WTC11 (cell line): Measurements from ENCODE around the gene ECSCR. TPM values are rescaled to one million over a fixed set of nuclear protein-coding genes. Genes with fewer than 3 reads are reported as not detected.

ENCODE experiments used
- ATAC-seq: fragments of 200-7000 bp; cut with Tn5 transposase; 2 replicates; pipeline ENCODE4 v1.10.0; 2021; ENCODE audit warnings: mild to moderate bottlenecking, moderate library complexity
- CTCF ChIA-PET: fragments of 300-600 bp; sonication (Branson Sonifier 250); formaldehyde crosslinking; loops from one replicate; lab custom pipeline; 2021; ENCODE audit warnings: antibody characterized with exemption; lab: Charles Lee
- POLR2A ChIA-PET: fragments of 350-600 bp; sonication (Branson Sonifier 250); formaldehyde crosslinking; loops from one replicate; lab custom pipeline; 2021; ENCODE audit warnings: antibody characterized with exemption; lab: Charles Lee
- DNase-seq: peaks from one replicate; pipeline ENCODE4 v3.0.0; 2021; ENCODE audit warnings: low spot score
- H3K27ac Mint-ChIP-seq: 2 replicates; pipeline ENCODE4 v1.8.0; 2021; ENCODE audit warnings: mixed read lengths
- H3K27me3 Mint-ChIP-seq: 2 replicates; pipeline ENCODE4 v1.8.0; 2021; ENCODE audit warnings: low read depth, mild to moderate bottlenecking, moderate library complexity, mixed read lengths
- H3K36me3 Mint-ChIP-seq: 2 replicates; pipeline ENCODE4 v1.8.0; 2021; ENCODE audit warnings: mixed read lengths
- H3K4me1 Mint-ChIP-seq: 2 replicates; pipeline ENCODE4 v1.8.0; 2022; ENCODE audit warnings: mixed read lengths
- H3K4me3 Mint-ChIP-seq: 2 replicates; pipeline ENCODE4 v1.8.0; 2021; ENCODE audit warnings: mild to moderate bottlenecking, moderate library complexity, mixed read lengths
- H3K9me3 Mint-ChIP-seq: 2 replicates; pipeline ENCODE4 v1.8.0; 2021; ENCODE audit warnings: mixed read lengths
- ELF4 ChIP-seq: sonication (generic); formaldehyde crosslinking; IDR thresholded peaks from 2 replicates; pipeline ENCODE4 v1.8.1; 2022; ENCODE audit warnings: low read depth, mild to moderate bottlenecking, moderate library complexity, missing genetic modification reagents
- FOXK1 ChIP-seq: sonication (generic); formaldehyde crosslinking; IDR thresholded peaks from 2 replicates; pipeline ENCODE4 v1.8.0; 2022; ENCODE audit warnings: mild to moderate bottlenecking, moderate library complexity, missing genetic modification reagents
- MXD4 ChIP-seq: fragments of 250-450 bp; sonication (Bioruptor Pico); IDR thresholded peaks from 2 replicates; pipeline ENCODE4 v1.8.0; 2021; ENCODE audit warnings: mild to moderate bottlenecking, moderate library complexity, borderline replicate concordance
- NFATC4 ChIP-seq: fragments of 250-450 bp; sonication (Bioruptor Pico); IDR thresholded peaks from 2 replicates; pipeline ENCODE4 v1.9.0; 2021; ENCODE audit warnings: mild to moderate bottlenecking
- NR1H2 ChIP-seq: sonication (generic); formaldehyde crosslinking; IDR thresholded peaks from 2 replicates; pipeline ENCODE4 v1.9.0; 2021; ENCODE audit warnings: mild to moderate bottlenecking, moderate library complexity, missing genetic modification reagents
- SMAD3 ChIP-seq: sonication (generic); formaldehyde crosslinking; IDR thresholded peaks from 2 replicates; pipeline ENCODE4 v1.8.0; 2022; ENCODE audit warnings: missing genetic modification reagents, mild to moderate bottlenecking, borderline replicate concordance
- TCF7 ChIP-seq: sonication (generic); formaldehyde crosslinking; IDR thresholded peaks from 2 replicates; pipeline ENCODE4 v1.8.0; 2022; ENCODE audit warnings: mild to moderate bottlenecking, low read depth, missing genetic modification reagents, moderate library complexity
- TEAD4 ChIP-seq: sonication (generic); formaldehyde crosslinking; IDR thresholded peaks from 2 replicates; pipeline ENCODE4 v1.8.0; 2022; ENCODE audit warnings: mild to moderate bottlenecking, missing genetic modification reagents
- ZNF121 ChIP-seq: sonication (generic); formaldehyde crosslinking; IDR thresholded peaks from 2 replicates; pipeline ENCODE4 v1.8.0; 2023; ENCODE audit warnings: missing genetic modification reagents
- ZNF416 ChIP-seq: fragments of 250-450 bp; sonication (Bioruptor Pico); IDR thresholded peaks from 2 replicates; pipeline ENCODE4 v1.9.0; 2021; ENCODE audit warnings: mild to moderate bottlenecking, inconsistent platforms
- ZNF423 ChIP-seq: fragments of 250-450 bp; sonication (Bioruptor Pico); IDR thresholded peaks from 2 replicates; pipeline ENCODE4 v2.1.2; 2022; ENCODE audit warnings: mild to moderate bottlenecking, moderate library complexity
- total RNA-seq: library from RNA; stranded (reverse); gene quantifications from 3 replicates; pipeline ENCODE4 v1.2.3, GENCODE V29; 2021
- TF ChIP-seq, protein P1 (sequence below): sonication (generic); formaldehyde crosslinking; IDR thresholded peaks from 2 replicates; pipeline ENCODE4 v1.8.0; 2022; ENCODE audit warnings: mild to moderate bottlenecking, missing genetic modification reagents
- TF ChIP-seq, protein P2 (sequence below): sonication (generic); formaldehyde crosslinking; conservative IDR thresholded peaks from 2 replicates; pipeline ENCODE4 v1.8.1; 2023; ENCODE audit warnings: mild to moderate bottlenecking, low read depth, missing genetic modification reagents, moderate library complexity
- TF ChIP-seq, protein P3 (sequence below): fragments of 250-450 bp; sonication (Bioruptor Pico); IDR thresholded peaks from 2 replicates; pipeline ENCODE4 v1.9.0; 2021; ENCODE audit warnings: mild to moderate bottlenecking
- TF ChIP-seq, protein P4 (sequence below): sonication (generic); formaldehyde crosslinking; IDR thresholded peaks from 2 replicates; pipeline ENCODE4 v1.8.1; 2023; ENCODE audit warnings: mild to moderate bottlenecking, missing genetic modification reagents, moderate library complexity

ECSCR gene
- total RNA-seq, 1 experiment from 2014 or later = 2.7 TPM

DNA sequence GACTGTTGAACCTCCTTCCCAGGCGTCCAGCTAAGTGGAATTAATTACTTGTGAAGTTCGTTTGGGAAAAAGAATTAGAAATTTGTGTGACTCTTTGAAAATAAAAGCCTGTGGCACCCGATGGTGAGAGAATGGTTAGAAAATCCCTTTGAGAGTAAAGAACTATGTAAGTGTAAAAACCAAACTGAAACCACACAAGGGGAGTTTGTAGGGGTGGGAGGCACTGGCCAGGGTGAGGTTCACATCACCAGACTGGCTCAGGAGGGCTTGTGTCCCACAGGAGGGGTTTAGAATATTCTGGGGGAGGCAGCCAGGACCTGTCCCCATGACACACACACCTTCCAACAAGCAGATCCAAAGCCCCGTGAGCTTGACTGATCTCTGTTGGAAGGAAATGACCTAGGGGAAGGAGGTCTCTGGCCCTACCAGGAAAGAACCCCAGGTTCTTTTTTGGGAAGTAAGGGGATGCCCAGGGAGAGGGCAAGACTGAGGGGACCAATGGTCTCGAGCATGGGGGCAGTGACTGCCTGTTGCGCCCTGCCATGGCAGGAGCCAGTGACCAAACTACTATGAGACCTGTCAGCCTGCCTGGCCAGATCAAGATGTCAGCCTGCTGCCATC is 62.9 kb downstream of the ECSCR start:
- no peak for DNase-seq
- POLR2A ChIA-PET = interaction anchor here (1.0 kb wide), 1 partner anchor 178 kb away, joined by 4 read pairs; no protein-coding TSS in a partner anchor
- H3K4me3 Mint-ChIP-seq = no peak overlapping the region
- TF ChIP-seq ELF4 (CRISPR knock-in tag) (no peak), ZNF121 (CRISPR knock-in tag) (no peak), NR1H2 (CRISPR knock-in tag) (no peak), MXD4 (CRISPR knock-in tag) (no peak), SMAD3 (CRISPR knock-in tag) (no peak), ZNF423 (no peak), ZNF416 (no peak), TCF7 (CRISPR knock-in tag) (no peak), FOXK1 (CRISPR knock-in tag) (no peak), TEAD4 (no peak), NFATC4 (CRISPR knock-in tag) (no peak)
- TF ChIP-seq, protein P1, sequence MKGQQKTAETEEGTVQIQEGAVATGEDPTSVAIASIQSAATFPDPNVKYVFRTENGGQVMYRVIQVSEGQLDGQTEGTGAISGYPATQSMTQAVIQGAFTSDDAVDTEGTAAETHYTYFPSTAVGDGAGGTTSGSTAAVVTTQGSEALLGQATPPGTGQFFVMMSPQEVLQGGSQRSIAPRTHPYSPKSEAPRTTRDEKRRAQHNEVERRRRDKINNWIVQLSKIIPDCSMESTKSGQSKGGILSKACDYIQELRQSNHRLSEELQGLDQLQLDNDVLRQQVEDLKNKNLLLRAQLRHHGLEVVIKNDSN (CRISPR knock-in tag) = no peak
- TF ChIP-seq, protein P2, sequence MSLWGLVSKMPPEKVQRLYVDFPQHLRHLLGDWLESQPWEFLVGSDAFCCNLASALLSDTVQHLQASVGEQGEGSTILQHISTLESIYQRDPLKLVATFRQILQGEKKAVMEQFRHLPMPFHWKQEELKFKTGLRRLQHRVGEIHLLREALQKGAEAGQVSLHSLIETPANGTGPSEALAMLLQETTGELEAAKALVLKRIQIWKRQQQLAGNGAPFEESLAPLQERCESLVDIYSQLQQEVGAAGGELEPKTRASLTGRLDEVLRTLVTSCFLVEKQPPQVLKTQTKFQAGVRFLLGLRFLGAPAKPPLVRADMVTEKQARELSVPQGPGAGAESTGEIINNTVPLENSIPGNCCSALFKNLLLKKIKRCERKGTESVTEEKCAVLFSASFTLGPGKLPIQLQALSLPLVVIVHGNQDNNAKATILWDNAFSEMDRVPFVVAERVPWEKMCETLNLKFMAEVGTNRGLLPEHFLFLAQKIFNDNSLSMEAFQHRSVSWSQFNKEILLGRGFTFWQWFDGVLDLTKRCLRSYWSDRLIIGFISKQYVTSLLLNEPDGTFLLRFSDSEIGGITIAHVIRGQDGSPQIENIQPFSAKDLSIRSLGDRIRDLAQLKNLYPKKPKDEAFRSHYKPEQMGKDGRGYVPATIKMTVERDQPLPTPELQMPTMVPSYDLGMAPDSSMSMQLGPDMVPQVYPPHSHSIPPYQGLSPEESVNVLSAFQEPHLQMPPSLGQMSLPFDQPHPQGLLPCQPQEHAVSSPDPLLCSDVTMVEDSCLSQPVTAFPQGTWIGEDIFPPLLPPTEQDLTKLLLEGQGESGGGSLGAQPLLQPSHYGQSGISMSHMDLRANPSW (CRISPR knock-in tag) = no peak
- TF ChIP-seq, protein P3, sequence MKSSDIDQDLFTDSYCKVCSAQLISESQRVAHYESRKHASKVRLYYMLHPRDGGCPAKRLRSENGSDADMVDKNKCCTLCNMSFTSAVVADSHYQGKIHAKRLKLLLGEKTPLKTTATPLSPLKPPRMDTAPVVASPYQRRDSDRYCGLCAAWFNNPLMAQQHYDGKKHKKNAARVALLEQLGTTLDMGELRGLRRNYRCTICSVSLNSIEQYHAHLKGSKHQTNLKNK = no peak
- TF ChIP-seq, protein P4, sequence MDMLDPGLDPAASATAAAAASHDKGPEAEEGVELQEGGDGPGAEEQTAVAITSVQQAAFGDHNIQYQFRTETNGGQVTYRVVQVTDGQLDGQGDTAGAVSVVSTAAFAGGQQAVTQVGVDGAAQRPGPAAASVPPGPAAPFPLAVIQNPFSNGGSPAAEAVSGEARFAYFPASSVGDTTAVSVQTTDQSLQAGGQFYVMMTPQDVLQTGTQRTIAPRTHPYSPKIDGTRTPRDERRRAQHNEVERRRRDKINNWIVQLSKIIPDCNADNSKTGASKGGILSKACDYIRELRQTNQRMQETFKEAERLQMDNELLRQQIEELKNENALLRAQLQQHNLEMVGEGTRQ (CRISPR knock-in tag) = no peak
- TF ChIP-seq, all 79 proteins: peak for 0
- peaks cover 33% of the 10 kb centered on the region for H3K4me1 Mint-ChIP-seq
- peaks cover 19% of the 10 kb centered on the region for H3K36me3 Mint-ChIP-seq
- CTCF ChIA-PET = no interaction called here
- no peak overlapping the region for H3K27ac Mint-ChIP-seq
- H3K9me3 Mint-ChIP-seq = no peaks in the 10 kb centered on the region
- peaks cover 14% of the 10 kb centered on the region for H3K27me3 Mint-ChIP-seq
- ATAC-seq = no peak

Other genes with a start within 250 kb of the ECSCR start
- 228 to 290 TPM (median 233 TPM) in 3 replicates for gene MATR3, start 169.0 kb downstream of the ECSCR start, total RNA-seq
- 122 to 126 TPM (median 126 TPM) in 3 replicates for gene PAIP2, start 120.9 kb downstream of the ECSCR start, total RNA-seq
- not detected in 3 replicates for gene SLC23A1, start 79.4 kb downstream of the ECSCR start, total RNA-seq
- gene MZB1, start 72.8 kb downstream of the ECSCR start, total RNA-seq = 0.85 to 1.8 TPM (median 1.1 TPM) in 3 replicates
- gene PROB1, start 67.6 kb downstream of the ECSCR start, total RNA-seq = 2.5 to 3.3 TPM (median 3.2 TPM) in 3 replicates
- gene SPATA24, start 58.7 kb downstream of the ECSCR start, total RNA-seq = 12.9 to 13.9 TPM (median 13.2 TPM) in 3 replicates
- 23.7 to 29.1 TPM (median 28.9 TPM) in 3 replicates for gene DNAJC18, start 23.2 kb downstream of the ECSCR start, total RNA-seq
- gene SMIM33, start 8.3 kb upstream of the ECSCR start, total RNA-seq = not detected in 3 replicates
- 0.37 to 1.6 TPM (median 0.64 TPM) in 3 replicates for gene STING1, start 20.0 kb upstream of the ECSCR start, total RNA-seq
- gene UBE2D2, start 98.6 kb upstream of the ECSCR start, total RNA-seq = 183 to 204 TPM (median 184 TPM) in 3 replicates
- gene CXXC5, start 185.6 kb upstream of the ECSCR start, total RNA-seq = 77.5 to 97.2 TPM (median 78.0 TPM) in 3 replicates